NCI-H345 treated with DMSO at 0.1 percent for 48 hours (cell line): ENCODE results near the gene ZNF316.
A peak's percentile ranks its signal among the peaks of the same experiment; 100 is the strongest.

Experiments used
- DNase-seq: peaks from one replicate; lab custom pipeline; 2025; ENCODE audit not compliant: unreplicated experiment; lab: John Stamatoyannopoulos, UW

The ZNF316 gene

GRCh38 chr7:6636741-6637543 is at the start of gene ZNF316:
Gene ZNF316, plus strand, starts transcription at chr7:6637318. Its CDS starts 5,092 bp downstream, at chr7:6642410.
- peak; percentile 10 for DNase-seq

- DNase-seq, result no peak
Measured at GRCh38 chr7:6588566-6588965, 48.6 kb upstream of the ZNF316 start.

DNA sequence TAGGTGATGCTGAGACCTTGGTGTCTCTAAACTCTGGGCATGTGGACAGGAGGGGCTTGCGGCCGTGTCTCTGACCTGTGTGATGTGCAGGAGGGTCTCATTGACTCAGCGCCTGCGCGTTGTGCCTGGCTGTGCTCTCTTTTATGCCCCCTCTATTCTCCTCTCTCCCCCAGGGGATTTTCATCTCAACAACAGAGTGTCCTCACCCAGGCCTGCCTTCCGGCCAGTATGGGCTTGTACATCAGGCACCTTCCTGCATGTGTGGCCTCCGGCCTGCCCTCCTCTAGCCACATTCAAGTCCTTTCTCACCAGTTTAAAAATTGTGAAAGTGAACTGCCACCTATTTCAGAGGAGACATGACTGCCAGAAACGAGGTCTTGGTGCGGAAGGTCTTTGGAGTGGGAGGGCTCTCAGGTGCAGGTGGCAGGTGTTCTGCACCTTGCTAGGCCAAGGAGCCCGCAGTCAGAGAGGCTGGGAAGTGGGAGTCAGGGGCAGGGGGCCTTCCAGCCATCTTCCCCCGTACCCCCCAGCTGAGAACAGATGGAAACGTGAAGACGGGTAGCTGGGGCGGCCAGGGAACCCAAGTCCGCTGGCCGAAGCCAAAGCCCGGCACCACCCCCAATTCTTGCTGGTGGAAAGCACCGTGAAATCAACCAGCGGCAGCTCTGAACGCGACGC is 47.8 kb upstream of the ZNF316 start:
- no peak for DNase-seq

- DNase-seq, result peak; percentile 53
Measured at GRCh38 chr7:6589829-6590644, 47.1 kb upstream of the ZNF316 start, which contains the start of gene INTS15. Gene INTS15, plus strand, starts transcription at chr7:6590021. Its CDS starts 263 bp downstream, at chr7:6590284.

DNA sequence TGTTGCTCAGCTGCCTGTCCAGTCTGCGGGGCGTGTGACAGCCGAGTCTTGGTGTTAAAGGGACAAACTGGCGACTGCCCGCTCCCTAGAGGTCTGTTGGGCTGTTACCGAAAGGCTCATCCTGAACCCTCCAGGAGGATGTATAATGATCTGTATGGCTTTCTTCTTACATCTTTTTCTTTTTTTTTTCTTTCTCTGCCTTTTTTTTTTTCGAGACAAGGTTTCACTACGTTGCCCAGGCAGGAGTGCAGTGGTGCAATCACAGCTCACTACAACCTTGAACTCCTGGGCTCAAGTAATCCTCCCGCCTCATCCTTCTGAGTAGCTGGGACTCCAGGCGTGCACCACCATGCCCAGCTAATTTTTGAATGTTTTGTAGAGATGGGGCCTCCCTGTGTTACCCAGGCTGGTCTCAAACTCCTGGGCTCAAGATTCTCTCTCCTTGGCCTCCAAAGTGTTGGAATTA is 46.4 kb upstream of the ZNF316 start:
- no peak for DNase-seq

- no peak for DNase-seq
Measured at GRCh38 chr7:6600093-6600492, 37.0 kb upstream of the ZNF316 start.

DNA sequence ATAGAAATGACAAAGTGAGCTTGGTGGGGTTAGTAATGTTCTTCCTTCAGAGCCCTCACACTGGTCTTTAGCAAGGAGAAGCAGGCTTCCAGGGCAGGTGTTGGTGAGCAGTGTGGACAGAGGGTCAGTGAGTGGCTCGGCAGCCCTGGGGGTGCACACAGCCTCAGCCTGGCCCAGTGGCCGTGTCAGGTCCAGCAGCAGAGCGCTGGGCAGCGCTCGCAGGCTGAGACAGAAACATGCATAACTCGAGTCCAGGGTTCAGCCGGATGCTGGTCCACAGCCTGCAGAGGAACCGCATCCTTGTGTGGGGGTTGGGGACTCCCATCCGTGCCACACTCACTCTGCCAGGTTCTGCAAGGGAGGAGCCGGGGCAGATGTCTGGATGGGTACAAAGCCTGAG is 32.7 kb upstream of the ZNF316 start:
- no peak for DNase-seq

DNA sequence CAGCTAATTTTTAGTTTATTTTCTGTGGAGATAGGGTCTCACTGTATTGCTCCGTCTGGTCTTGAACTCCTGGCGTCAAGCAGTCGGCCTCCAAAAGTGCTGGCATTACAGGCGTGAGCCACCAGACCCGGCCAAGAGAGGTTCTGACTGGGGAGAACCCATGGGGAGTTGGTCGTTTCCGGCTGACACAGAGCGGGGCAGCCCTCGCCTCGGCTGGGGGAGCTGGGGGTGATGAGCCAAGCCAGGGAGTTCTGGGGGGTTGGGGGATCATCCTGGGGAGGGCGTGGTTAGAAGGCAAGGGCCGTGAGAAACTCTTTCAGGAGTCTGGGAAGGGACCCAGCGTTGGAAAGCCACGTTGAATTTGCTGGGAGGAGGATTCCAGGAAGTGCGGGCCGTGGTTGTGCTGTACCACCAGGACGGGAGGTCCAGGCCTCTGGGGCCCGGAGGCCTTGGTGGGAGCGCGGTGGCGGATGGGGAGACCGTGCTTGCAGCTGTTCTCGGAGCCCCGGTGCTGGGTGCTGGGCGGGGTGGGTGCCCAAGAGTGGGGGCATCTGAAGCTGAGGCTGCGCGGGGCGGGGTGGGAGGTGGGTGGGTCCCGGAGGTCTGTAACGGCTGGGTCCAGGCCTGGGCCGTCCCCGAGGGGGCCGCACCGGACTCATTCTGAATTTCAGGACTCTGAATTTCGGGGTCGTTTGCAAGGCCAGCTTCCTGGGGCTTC is 30.1 kb upstream of the ZNF316 start:
- no peak for DNase-seq

DNA sequence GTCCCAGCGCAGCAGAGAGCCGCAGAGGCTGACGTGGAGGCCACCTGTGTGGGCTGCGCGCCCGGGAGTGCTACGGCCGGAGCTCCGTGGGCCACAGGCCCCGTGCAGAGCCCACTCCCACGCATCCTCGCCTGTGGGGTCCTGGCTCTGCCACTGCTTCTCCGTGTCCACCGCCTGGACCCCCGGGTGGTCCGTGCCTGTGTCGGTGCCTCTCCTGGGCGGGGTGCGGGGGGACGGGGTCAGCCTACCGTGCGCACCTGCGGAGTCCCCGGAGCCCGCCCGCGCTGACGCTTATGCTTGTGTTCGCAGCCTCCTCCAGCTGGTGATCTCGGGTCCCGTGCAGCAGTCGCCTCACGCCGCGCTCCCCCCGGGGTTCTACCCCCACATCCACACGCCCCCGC is 29.5 kb upstream of the ZNF316 start:
- DNase-seq, result no peak

DNA sequence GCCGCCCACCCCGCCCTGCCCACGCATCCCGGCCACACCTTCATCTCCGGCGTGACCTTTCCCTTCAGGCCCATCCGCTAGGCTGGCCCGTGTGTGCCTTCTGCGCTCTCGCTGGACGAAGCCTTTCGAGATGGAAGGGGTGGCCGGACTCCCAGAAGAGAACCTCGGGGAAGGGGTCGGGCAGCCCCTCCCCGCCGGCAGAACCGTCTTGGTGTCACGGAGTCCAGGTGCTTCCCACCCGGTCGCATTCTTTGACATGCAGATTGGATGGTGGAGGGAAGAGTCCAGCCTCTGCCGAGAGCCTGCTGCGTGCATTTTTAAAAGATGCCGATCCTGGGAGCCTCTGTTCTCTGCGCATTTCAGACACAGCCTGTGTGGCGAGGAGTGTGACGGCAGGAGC is 29.0 kb upstream of the ZNF316 start:
- no peak for DNase-seq

DNA sequence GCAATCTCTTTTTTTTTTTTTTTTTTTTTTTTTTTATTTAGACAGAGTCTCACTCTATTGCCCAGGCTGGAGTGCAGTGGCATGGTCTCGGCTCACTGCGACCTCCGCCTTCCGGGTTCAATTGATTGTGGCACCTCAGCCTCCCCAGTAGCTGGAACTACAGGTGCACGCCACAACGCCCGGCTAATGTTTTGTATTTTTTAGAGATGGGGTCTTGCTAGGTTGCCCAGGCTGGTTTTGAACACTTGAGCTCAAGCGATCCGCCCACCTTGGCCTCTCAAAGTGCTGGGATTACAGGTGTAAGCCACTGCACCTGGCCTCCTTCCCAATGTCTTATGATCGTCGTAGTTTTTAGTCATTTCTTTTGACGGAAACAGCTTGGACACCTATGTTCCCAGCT is 28.3 kb upstream of the ZNF316 start:
- no peak for DNase-seq

GRCh38 chr7:6612819-6613218 is 24.3 kb upstream of the ZNF316 start:
- no peak for DNase-seq

DNA sequence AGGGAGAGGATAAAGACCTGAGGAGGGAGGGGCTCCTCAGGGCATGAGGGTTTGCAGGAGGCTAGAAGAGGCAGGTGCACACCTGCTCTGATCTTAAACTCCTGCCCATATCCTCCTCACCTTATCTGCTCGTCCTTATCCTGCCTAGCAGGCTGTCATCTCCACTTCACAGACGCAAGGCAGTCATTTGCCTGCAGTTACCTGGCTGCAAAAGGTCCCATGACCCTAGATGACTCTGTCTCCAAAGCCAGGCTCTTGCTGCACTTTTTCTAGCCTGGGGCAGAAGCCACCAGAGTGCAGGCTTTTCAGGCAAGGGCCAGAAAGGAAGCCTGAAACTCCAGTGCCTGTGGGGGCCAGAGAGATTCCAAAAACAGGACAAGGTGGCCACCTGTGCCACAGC is 23.4 kb upstream of the ZNF316 start:
- no peak for DNase-seq

- DNase-seq, result no peak
Measured at GRCh38 chr7:6614953-6615722, 22.0 kb upstream of the ZNF316 start, which contains the start of gene ZNF853. Gene ZNF853, plus strand, starts transcription at chr7:6615610. Its CDS starts 565 bp downstream, at chr7:6616175.

DNA sequence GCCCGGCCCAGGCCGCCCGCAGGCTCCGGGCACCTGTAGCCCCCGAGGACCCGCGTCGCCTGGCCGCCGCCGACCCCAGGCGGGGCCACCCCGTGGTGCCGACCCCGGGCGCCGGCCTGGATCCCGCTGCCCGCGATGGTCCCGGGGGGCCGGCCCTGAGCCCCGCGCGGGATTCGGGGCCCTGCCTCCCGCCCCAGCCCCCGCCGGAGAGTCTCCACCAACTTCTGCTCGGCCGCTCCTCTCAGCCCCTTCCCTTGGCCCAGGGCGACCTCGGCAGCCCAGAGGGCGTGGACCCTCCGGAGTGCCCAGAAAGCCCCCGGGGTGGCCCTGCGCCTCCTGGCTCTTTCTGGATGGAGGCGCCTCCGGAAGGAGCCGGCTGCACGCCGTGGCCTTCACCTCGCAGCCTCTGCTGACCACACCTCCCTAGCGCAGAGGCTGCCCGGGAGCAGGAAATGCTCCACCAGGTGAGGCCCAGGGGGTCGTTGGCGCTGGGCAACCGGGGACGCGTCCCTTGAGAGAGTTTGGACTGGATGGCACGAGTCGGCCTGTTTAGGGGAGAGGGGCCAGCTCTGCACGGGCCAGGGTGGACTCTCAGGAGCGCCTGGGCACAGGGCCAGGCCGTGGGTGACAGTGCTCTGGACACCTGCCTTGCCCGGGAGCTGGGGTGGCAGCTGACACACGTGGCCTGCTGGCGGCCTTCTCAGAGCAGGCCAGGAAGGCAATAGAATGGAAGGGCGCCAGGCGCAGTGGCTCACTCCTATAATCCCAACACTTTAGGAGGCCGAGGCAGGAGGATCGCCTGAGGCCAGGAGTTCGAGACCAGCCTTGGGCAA is 21.2 kb upstream of the ZNF316 start:
- DNase-seq, result peak; percentile 23

GRCh38 chr7:6616854-6617643 is 20.1 kb upstream of the ZNF316 start:
- no peak for DNase-seq

GRCh38 chr7:6618621-6619020 is 18.5 kb upstream of the ZNF316 start:
- DNase-seq, result no peak

- DNase-seq, result no peak
Measured at GRCh38 chr7:6619961-6620360, 17.2 kb upstream of the ZNF316 start.
